ENCODE data around the gene PCOLCE2. TPM values are rescaled to one million over a fixed set of nuclear protein-coding genes. Genes with fewer than 3 reads are reported as not detected.

PCOLCE2 gene
- total RNA-seq, 4 donors from 2014 or later = 5.2 to 9.1 (median 6.0) TPM; not detected in 1

GRCh38 chr3:142894493-142894892 is 5.6 kb upstream of the PCOLCE2 start:
- in situ Hi-C loops (cut with MboI; ENCODE audit: low pct_ligation_motif_present in 1 of 4, low pct_unique_long_range_greater_than_20kb in 1 of 4, low sequenced_read_pairs in 3 of 4) = no loop called here
- TF ChIP-seq POLR2AphosphoS5 (IDR thresholded peaks at IDR 0.05) = no peak
- no peak for TF ChIP-seq CTCF (IDR thresholded peaks at IDR 0.05)
- no peak for TF ChIP-seq EP300 (IDR thresholded peaks at IDR 0.05; ENCODE audit: low read depth)
- no peak for TF ChIP-seq POLR2A (IDR thresholded peaks at IDR 0.05)
- intact Hi-C loops (cut with DNase I; ENCODE audit: low total_unique reads) = no loop called here

GRCh38 chr3:142892714-142893113 is 3.8 kb upstream of the PCOLCE2 start:
- Histone ChIP-seq H3K27ac (no peak overlapping the region), H3K9me3 (no peaks in the 10 kb centered on the region), H3K36me3 (no peaks in the 10 kb centered on the region), H3K4me3 (no peak overlapping the region), H3K4me1 (peaks cover 0 to 18% (median 14%) of the 10 kb centered on the region in 4 donors), H3K27me3 (peaks cover 40% of the 10 kb centered on the region)
- 91% methylated on average over 2 of the region's 2 CpGs; no CpG with 5 or more reads in 1 of the 2 donors for WGBS, 2 donors (ENCODE audit: low coverage in 1 of 2)
- intact Hi-C loops (cut with DNase I; ENCODE audit: low total_unique reads) = no loop called here
- TF ChIP-seq POLR2AphosphoS5 (IDR thresholded peaks at IDR 0.05) (no peak), EP300 (IDR thresholded peaks at IDR 0.05; ENCODE audit: low read depth) (no peak), CTCF (IDR thresholded peaks at IDR 0.05) (no peak), POLR2A (IDR thresholded peaks at IDR 0.05) (no peak)
- DNase-seq = no peak
- in situ Hi-C loops (cut with MboI; ENCODE audit: low pct_ligation_motif_present in 1 of 4, low pct_unique_long_range_greater_than_20kb in 1 of 4, low sequenced_read_pairs in 3 of 4) = no loop called here

More at GRCh38 chr3:142894493-142894892, 5.6 kb upstream of the PCOLCE2 start:
- no peaks in the 10 kb centered on the region for H3K9me3 ChIP-seq
- no peak for DNase-seq
- H3K27ac ChIP-seq = no peak overlapping the region
- H3K4me3 ChIP-seq = no peak overlapping the region
- no peaks in the 10 kb centered on the region for H3K4me1 ChIP-seq
- 83 to 100% methylated on average over 2 to 3 of the region's 3 CpGs for WGBS, 2 donors (ENCODE audit: low coverage in 1 of 2)
- H3K27me3 ChIP-seq = peaks cover 22% of the 10 kb centered on the region
- no peaks in the 10 kb centered on the region for H3K36me3 ChIP-seq

GRCh38 chr3:142890592-142890991 is 1.7 kb upstream of the PCOLCE2 start:
- Histone ChIP-seq H3K4me1 (peaks cover 0 to 18% (median 14%) of the 10 kb centered on the region in 4 donors), H3K27ac (no peak overlapping the region), H3K36me3 (no peaks in the 10 kb centered on the region), H3K9me3 (no peaks in the 10 kb centered on the region), H3K4me3 (no peak overlapping the region), H3K27me3 (peaks cover 56% of the 10 kb centered on the region)
- no peak for DNase-seq
- TF ChIP-seq EP300 (IDR thresholded peaks at IDR 0.05; ENCODE audit: low read depth) (no peak), POLR2A (IDR thresholded peaks at IDR 0.05) (no peak), POLR2AphosphoS5 (IDR thresholded peaks at IDR 0.05) (no peak), CTCF (IDR thresholded peaks at IDR 0.05) (no peak)
- in situ Hi-C loops (cut with MboI; ENCODE audit: low pct_ligation_motif_present in 1 of 4, low pct_unique_long_range_greater_than_20kb in 1 of 4, low sequenced_read_pairs in 3 of 4) = no loop called here
- WGBS, 2 donors (ENCODE audit: low coverage in 1 of 2) = 66 to 73% methylated on average over 2 of the region's 2 CpGs
- intact Hi-C loops (cut with DNase I; ENCODE audit: low total_unique reads) = no loop called here

- in situ Hi-C loops (cut with MboI; ENCODE audit: low pct_ligation_motif_present in 1 of 4, low pct_unique_long_range_greater_than_20kb in 1 of 4, low sequenced_read_pairs in 3 of 4) = no loop called here
- WGBS, 2 donors (ENCODE audit: low coverage in 1 of 2) = 14 to 19% methylated on average over 10 to 29 of the region's 29 CpGs
- peak overlapping the region; percentile 14 to 59 (median 42) for H3K4me3 ChIP-seq
These were observed 530 bp upstream of the PCOLCE2 start for GRCh38 chr3:142889212-142890014.

More at GRCh38 chr3:142889212-142890014, 530 bp upstream of the PCOLCE2 start:
- intact Hi-C loops (cut with DNase I; ENCODE audit: low total_unique reads) = no loop called here
- Histone ChIP-seq H3K9me3 (no peaks in the 10 kb centered on the region), H3K27ac (no peak overlapping the region), H3K36me3 (no peaks in the 10 kb centered on the region), H3K27me3 (peaks cover 66% of the 10 kb centered on the region), H3K4me1 (peaks cover 0 to 18% (median 14%) of the 10 kb centered on the region in 4 donors)
- no peak for DNase-seq
- TF ChIP-seq CTCF (IDR thresholded peaks at IDR 0.05) = no peak
- no peak for TF ChIP-seq POLR2A (IDR thresholded peaks at IDR 0.05)
- no peak for TF ChIP-seq EP300 (IDR thresholded peaks at IDR 0.05; ENCODE audit: low read depth)

All from transverse colon (tissue), 4 donors.